ENCODE data around the gene RNF115. TPM values are rescaled to one million over a fixed set of nuclear protein-coding genes. Genes with fewer than 3 reads are reported as not detected.

The RNF115 gene
- total RNA-seq, 1 experiment from 2014 or later: 11.0 TPM

DNA sequence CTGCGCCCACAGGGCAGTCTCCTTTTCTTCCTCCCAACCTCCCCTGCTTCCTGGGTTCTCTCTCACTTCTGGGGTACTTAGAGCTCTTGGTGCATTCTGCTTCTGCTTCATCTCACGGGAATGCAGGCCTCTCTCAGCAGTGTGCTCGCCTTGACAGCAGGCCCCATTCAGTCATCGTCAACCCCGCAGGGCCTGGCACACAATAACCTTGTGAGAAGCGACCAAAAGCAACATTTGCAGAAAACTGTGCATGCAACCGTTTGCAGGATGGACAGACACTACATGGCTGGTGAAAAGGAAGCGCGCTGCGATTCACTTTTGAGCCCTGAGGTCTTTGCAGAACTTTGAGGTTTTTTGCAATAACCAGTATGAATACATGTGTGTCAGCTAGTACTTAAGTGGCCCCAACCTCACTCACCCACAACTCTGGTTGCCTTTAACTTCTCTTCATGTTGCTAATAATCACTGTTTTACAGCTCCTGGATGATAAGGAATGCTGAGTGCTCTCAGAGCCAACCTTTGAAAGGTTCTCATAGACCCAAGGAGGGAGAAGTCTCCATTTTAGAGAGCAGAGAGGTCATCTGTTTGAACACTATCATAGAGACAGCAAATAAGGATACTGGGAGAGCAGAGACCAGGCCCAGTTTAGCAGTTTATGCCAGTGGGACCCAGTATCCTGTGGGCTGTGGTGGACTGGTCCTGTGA is 107.1 kb downstream of the RNF115 start:
- TF ChIP-seq, protein P1, sequence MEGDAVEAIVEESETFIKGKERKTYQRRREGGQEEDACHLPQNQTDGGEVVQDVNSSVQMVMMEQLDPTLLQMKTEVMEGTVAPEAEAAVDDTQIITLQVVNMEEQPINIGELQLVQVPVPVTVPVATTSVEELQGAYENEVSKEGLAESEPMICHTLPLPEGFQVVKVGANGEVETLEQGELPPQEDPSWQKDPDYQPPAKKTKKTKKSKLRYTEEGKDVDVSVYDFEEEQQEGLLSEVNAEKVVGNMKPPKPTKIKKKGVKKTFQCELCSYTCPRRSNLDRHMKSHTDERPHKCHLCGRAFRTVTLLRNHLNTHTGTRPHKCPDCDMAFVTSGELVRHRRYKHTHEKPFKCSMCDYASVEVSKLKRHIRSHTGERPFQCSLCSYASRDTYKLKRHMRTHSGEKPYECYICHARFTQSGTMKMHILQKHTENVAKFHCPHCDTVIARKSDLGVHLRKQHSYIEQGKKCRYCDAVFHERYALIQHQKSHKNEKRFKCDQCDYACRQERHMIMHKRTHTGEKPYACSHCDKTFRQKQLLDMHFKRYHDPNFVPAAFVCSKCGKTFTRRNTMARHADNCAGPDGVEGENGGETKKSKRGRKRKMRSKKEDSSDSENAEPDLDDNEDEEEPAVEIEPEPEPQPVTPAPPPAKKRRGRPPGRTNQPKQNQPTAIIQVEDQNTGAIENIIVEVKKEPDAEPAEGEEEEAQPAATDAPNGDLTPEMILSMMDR (conservative IDR thresholded peaks at IDR 0.05): no peak

More for the DNA sequence above, 107.1 kb downstream of the RNF115 start:
- Histone ChIP-seq H3K9me3 (ENCODE audit: control insufficient read depth, low read depth, low read length) (no peaks in the 10 kb centered on the region), H3K14ac (ENCODE audit: insufficient read depth, low read length) (no peak overlapping the region), H2BK120ac (ENCODE audit: low read depth, low read length, poor library complexity, severe bottlenecking) (no peak overlapping the region), H4K8ac (replicated peaks; ENCODE audit: insufficient read length, low read depth, low read length) (no peak overlapping the region), H3K4ac (ENCODE audit: low read depth, low read length) (no peak overlapping the region), H2AK5ac (ENCODE audit: insufficient read length, low read length) (no peak overlapping the region), H3K79me1 (ENCODE audit: insufficient read depth, low read depth, low read length, poor library complexity, severe bottlenecking) (no peaks in the 10 kb centered on the region), H2BK12ac (ENCODE audit: insufficient read length, low read depth, low read length) (no peak overlapping the region), H3K4me2 (ENCODE audit: insufficient read depth, insufficient read length, low read length) (no peak overlapping the region), H3K9ac (ENCODE audit: extremely low read depth, insufficient read length, low read length) (no peak overlapping the region), H3K27me3 (ENCODE audit: insufficient read depth, low read length) (no peaks in the 10 kb centered on the region), H2BK20ac (ENCODE audit: low read depth, low read length, poor library complexity, severe bottlenecking) (no peak overlapping the region), H4K5ac (ENCODE audit: insufficient read length, low read depth, low read length) (no peak overlapping the region), H2BK5ac (ENCODE audit: insufficient read length, low read length) (no peak overlapping the region), H3K79me2 (ENCODE audit: insufficient read depth, low read length) (no peaks in the 10 kb centered on the region), H2BK15ac (ENCODE audit: low read depth, low read length) (no peak overlapping the region), H3K56ac (ENCODE audit: insufficient read length, low read depth, low read length) (no peak overlapping the region), H2AFZ (ENCODE audit: low read length) (no peak overlapping the region), H3K27ac (ENCODE audit: insufficient read length, low read depth, low read length) (no peak overlapping the region), H3T11ph (ENCODE audit: low read length) (no peak overlapping the region), H3K4me1 (ENCODE audit: insufficient read depth, low read length) (no peaks in the 10 kb centered on the region), H4K20me1 (ENCODE audit: control insufficient read depth, insufficient read depth, insufficient read length) (no peaks in the 10 kb centered on the region), H4K91ac (ENCODE audit: insufficient read length, low read depth, low read length) (no peak overlapping the region), H3K18ac (ENCODE audit: insufficient read length, low read depth, low read length) (no peak overlapping the region), H3K23me2 (ENCODE audit: insufficient read length, low read depth, low read length, poor library complexity, severe bottlenecking) (peaks cover 4% of the 10 kb centered on the region), H3K23ac (ENCODE audit: insufficient read length, low read depth, low read length) (no peak overlapping the region)
- no peak overlapping the region for H3K4me3 Mint-ChIP-seq
- H3K27ac Mint-ChIP-seq: no peak overlapping the region; a peak in 1 of 7 replicates
- H3K9me3 Mint-ChIP-seq: no peaks in the 10 kb centered on the region
- no peaks in the 10 kb centered on the region for H3K36me3 Mint-ChIP-seq (ENCODE audit: insufficient read depth in 1 of 3, low read depth in 3 of 3)
- peaks cover 5 to 15% of the 10 kb centered on the region in 2 experiments; a peak in 3 of 4 replicates for H3K4me1 Mint-ChIP-seq
- DNase-seq: no peak
- no CpG with 5 or more reads among the region's 10 CpGs for WGBS (ENCODE audit: extremely low coverage, insufficient read length, low lambda C conversion rate)
- H3K27me3 Mint-ChIP-seq (ENCODE audit: low read depth): peaks cover 29% of the 10 kb centered on the region
